CD4-positive, alpha-beta T cell treated with Interleukin-2 at 100 ng/mL for 4 hours (primary cell): ENCODE data around the gene MID1IP1.

Experiments used
- DNase-seq: peaks from one replicate; pipeline ENCODE4 v3.0.0-alpha.2; 2020; ENCODE audit warnings: low spot score

The MID1IP1 gene, protein sequence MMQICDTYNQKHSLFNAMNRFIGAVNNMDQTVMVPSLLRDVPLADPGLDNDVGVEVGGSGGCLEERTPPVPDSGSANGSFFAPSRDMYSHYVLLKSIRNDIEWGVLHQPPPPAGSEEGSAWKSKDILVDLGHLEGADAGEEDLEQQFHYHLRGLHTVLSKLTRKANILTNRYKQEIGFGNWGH

GRCh38 chrX:38800981-38801845 lies at the start of gene MID1IP1:
TSS of gene MID1IP1 (plus strand) at chrX:38801459. CDS start at chrX:38804947, 3,488 bp downstream.
- peak; percentile 72 for DNase-seq

- peak; percentile 32 for DNase-seq
These were observed 47.0 kb upstream of the MID1IP1 start for GRCh38 chrX:38754102-38754790.

GRCh38 chrX:38754818-38755718 lies 46.2 kb upstream of the MID1IP1 start:
- DNase-seq, result no peak

- DNase-seq, result no peak
These were observed 40.4 kb upstream of the MID1IP1 start for GRCh38 chrX:38760883-38761282.

- peak; percentile 24 for DNase-seq
These were observed 33.2 kb upstream of the MID1IP1 start for GRCh38 chrX:38768079-38768478.

DNA sequence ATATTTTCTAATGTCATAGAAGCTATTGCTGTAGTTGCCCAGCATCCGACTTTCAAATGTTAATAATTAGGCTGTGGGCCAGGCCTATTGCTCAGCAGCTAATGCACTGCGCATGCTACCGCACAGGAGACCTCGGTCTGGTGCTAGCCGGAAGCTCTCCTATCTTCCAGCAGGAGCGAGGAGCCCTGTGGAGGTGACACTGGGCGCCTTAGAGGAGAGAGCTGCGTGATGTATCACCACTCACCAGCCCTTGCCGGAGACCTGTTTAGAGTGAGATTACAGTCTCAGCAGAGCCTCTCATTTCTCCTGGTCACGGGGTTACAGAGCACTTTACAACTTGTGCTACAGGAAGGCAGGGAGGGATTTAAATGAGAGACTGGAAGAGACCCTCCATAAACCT lies 31.1 kb upstream of the MID1IP1 start:
- no peak for DNase-seq

- DNase-seq, result no peak
These were observed 27.0 kb upstream of the MID1IP1 start for GRCh38 chrX:38774249-38774648.

DNA sequence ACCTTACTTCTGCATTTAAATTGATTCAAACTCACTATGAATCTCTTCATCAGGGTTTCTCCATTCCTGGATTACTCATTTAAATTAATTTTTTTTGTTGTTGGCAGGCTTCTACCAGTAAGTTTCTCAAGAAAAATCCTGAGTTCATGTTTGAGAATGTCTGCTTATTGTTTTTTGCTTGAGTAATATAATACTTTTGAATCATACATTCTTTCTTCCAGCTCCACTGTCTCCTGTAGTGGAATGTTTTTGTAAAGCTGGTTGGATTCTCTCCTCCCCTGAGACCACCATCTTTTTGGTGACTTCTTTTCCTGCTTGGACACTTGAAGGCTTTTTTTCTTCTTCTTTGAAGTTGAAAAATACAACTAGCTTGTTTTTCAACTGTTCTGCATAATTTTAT lies 4.3 kb upstream of the MID1IP1 start:
- no peak for DNase-seq

DNA sequence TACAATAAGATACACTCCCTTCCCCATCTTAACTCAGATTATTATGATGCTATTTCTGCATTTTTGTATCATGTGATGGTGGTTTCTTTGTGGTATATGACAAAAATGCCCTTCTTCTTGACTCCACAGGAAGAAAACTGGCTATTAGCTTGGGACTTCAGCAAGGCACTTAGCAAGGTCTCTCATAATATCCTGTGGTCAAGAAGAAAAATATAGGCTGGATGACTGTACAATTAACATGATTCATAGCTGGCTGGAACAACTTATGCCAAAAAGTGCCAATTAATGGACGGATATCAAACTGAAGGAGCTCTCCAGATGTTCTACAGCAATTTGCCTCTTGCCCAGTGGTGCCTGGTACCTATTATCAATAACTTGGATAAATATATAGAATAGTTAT lies 2.3 kb upstream of the MID1IP1 start:
- DNase-seq, result no peak

DNA sequence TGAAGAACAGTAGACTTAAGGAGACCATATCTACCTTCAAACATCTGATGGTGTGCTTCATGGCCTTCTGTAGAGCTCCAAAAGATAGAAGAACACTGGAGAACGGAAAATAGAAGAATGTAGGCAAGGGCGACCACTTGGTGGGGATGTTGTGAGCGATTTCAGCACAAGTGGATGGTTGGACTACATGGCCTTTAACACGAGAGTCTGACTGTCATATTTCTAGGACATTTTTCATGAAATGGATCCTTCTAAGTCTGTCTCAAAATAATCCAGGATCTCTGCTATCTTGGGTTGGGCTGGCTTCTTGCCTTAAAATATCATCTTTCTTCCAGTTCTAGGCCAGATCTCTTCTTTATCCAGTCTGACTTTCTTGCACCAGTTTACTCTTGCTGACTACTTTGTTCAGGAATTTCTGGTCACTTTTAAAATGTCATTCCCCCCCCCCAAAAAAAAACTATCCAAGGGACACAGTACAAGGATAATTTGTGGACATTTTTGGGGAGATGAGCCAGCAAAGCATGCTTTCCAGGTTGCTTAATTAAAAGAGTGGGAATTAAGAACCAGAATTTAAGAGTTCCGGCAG lies 1.2 kb upstream of the MID1IP1 start:
- peak; percentile 32 for DNase-seq

DNA sequence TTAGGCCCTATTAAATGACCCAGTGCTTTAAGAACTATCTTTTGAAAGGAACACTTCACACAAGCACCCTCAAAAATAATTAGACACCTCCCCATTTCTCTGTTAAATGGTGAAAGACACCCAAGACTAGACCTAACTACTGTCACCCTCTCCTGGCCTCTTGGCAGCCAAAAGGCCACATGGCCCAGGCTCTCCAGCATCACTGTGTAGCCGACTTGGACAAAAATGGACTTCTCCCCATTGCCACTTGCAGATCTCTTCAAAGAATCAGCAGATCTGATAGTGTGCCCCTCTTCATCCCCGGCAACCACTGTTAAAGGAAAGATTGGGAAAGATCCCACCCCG lies 2.0 kb downstream of the MID1IP1 start:
- no peak for DNase-seq

- DNase-seq, result peak; percentile 61
These were observed 2.6 kb downstream of the MID1IP1 start for GRCh38 chrX:38803588-38804431.

- no peak for DNase-seq
These were observed 3.1 kb downstream of the MID1IP1 start for GRCh38 chrX:38804432-38804681.

DNA sequence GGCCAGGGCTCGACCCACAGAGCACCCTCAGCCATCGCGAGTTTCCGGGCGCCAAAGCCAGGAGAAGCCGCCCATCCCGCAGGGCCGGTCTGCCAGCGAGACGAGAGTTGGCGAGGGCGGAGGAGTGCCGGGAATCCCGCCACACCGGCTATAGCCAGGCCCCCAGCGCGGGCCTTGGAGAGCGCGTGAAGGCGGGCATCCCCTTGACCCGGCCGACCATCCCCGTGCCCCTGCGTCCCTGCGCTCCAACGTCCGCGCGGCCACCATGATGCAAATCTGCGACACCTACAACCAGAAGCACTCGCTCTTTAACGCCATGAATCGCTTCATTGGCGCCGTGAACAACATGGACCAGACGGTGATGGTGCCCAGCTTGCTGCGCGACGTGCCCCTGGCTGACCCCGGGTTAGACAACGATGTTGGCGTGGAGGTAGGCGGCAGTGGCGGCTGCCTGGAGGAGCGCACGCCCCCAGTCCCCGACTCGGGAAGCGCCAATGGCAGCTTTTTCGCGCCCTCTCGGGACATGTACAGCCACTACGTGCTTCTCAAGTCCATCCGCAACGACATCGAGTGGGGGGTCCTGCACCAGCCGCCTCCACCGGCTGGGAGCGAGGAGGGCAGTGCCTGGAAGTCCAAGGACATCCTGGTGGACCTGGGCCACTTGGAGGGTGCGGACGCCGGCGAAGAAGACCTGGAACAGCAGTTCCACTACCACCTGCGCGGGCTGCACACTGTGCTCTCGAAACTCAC lies 3.6 kb downstream of the MID1IP1 start:
- peak; percentile 15 for DNase-seq

- DNase-seq, result peak; percentile 73
These were observed 4.5 kb downstream of the MID1IP1 start for GRCh38 chrX:38805432-38806389.

DNA sequence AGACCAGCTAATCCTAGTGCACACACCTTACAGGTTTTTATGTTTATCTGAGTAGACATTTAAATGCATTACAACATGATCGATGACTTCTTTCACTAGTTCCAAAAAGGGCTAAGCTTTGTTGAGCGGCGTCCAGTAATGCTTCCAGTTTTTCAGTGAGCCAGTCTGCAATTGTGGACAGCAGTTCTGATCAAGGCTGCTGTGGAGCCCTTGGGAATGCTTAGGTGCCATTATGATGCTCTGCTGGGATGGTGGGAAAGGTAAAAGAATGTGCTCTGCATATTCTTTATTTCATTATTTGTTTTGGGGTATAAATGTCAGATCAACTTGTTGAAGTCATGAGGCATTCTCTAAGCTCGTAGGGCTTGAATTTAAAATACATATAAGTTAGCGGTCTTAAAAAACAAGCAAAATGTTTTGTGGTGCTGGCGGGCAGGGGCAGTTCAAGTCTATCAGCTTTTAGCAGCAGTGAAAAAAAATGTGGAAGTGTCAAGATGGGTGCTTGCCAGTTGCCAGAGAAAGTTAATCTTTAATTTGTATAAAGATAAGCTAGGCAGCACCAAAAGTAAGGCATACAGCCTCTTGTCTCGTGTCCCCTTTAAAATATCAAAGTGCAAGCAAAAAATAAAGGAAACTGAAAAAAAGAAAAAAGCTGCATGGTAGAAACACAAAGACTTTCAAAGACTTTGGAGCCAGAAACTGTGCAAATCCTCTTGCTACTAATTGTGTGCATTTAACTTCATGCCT lies 5.8 kb downstream of the MID1IP1 start:
- DNase-seq, result no peak

- no peak for DNase-seq
These were observed 6.6 kb downstream of the MID1IP1 start for GRCh38 chrX:38807873-38808272.

DNA sequence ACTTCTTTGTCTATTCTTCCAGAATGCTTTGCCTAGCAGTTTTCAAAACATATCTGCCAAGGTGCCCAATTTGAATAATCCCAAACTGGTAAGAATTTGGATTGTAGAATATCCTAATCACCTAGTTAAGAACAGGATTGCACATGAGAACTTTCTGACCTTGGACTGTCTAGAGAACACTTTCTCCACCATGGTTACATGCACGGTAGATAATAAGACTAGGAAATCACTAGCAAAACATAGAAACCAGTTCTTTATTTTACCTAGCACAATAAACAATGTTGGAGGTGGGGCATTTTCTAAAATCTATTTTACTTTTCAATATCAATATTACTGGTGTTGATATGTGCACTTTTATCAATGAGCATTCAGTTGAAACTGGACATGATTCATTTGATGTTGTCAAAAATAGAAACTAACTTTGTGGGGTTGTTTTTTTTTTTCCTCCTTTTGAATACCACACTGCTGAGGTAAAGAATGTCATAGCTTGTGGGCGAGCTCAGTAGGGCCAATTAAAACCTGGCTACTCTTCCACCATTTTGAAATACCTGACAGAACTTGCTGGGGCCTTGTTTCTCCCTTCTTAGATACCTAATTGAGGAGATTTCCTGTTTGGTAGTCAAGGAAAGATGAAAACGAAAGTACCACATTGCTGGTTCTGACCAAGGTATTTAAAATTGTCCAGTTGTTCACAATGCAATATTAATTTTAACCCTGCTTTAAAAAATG lies 10.4 kb downstream of the MID1IP1 start:
- DNase-seq, result peak; percentile 30
